GM21528 (cell line): Measurements from ENCODE around the gene MAN2B1.
"Not testable (repeated sequence)": the region's sequence is repeated elsewhere in the genome, so short reads cannot be mapped to it uniquely, and the experiment has no call there.

Experiments
- ATAC-seq: cut with Tn5 transposase; IDR thresholded peaks from one replicate; pipeline ENCODE4 v1.9.1; 2021; ENCODE audit warnings: mild to moderate bottlenecking, moderate library complexity; ENCODE audit not compliant: unreplicated experiment, low FRiP score

Gene MAN2B1

GRCh38 chr19:12623361-12624031 is 43.0 kb downstream of the MAN2B1 start:
- no peak for ATAC-seq

DNA sequence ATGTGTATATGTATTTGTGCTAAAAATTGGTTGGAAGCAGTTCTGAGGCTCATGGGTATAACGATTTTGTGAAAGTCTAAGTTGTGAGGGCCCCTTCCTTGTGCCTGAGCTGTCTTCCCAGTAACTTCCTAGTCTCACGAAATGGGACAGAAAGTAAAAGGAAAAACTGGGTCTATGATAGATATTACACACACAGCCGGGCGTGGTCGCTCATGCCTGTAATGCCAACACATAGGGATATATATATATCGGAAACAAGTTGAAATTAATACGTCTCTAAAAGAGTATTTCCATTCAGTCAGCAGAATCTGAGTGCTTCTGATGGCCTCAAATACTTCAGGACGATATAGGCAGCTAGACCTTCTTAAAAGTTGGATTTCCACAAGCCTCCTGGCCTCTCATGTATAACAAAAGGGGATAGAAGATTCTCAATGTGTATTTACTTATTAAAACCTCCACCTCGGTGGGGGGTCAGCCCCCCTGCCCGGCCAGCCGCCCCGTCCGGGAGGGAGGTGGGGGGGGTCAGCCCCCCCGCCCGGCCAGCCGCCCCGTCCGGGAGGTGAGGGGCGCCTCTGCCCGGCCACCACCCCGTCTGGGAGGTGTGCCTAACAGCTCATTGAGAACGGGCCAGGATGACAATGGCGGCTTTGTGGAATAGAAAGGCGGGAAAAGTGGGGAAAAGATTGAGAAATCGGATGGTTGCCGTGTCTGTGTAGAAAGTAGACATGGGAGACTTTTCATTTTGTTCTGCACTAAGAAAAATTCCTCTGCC is 45.1 kb downstream of the MAN2B1 start:
- not testable (repeated sequence) for ATAC-seq

DNA sequence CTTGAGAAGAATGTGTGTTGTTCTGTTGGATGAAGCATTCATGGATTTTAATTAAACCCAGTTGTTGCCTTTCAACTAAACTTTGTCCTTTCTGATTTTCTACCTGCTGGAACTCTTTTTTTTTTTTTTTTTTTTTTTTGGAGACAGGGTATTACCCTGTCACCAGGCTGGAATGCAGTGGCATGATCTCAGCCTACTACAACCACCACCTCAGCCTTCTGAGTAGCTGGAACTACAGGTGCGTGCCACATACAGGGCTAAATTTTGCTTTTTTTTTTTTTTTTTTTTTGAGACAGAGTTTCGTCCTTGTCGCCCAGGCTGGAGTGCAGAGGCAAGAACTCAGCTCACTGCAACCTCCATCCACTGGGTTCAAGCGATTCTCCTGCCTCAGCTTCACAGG is 48.9 kb downstream of the MAN2B1 start:
- ATAC-seq = no peak

- ATAC-seq = no peak
Measured at GRCh38 chr19:12611361-12611699, 55.2 kb downstream of the MAN2B1 start.

- peak; percentile 70 for ATAC-seq
Measured at GRCh38 chr19:12610540-12611360, 55.8 kb downstream of the MAN2B1 start, which contains the start of the genes ZNF490 and ZNF791. Gene ZNF490 (minus strand): TSS chr19:12610813. CDS start chr19:12610680, 133 bp downstream. Gene ZNF791 (plus strand): TSS chr19:12610920. CDS start chr19:12611080, 160 bp downstream.

DNA sequence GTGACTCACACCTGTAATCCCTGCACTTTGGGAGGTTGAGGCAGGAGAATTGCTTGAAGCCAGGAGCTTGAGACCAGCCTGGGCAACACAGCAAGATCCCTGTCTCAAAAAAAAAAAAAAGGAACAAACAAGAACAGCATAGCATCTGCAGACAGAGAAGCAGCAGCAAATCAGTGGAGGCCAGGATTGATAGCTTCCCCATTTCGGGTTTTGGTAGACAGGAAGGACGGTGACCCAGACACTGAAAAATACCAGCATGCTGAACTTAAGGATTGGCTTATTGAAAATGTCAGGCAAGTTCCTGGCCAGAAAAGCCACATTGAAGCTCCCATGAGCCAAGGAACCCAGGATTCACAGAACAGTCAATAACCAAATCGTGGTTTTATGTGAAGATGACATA is 58.9 kb downstream of the MAN2B1 start:
- no peak for ATAC-seq

DNA sequence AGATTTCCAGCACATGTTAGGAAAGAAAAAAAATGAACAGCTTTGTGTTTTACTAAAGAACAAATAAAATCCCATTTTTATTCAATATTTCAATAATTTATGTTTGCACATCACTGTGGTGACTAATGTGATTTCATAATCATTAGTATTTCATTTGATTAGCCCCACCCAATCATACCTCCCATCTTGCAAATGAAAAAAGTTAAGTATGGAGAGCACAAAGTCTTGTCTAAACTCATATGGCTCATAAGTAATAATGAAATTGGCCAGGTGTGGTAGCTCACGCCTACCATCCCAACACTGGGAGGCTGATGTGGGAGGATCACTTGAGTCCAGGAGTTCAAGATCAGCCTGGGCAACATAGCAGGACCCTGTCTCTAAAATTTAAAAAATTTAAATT is 59.7 kb downstream of the MAN2B1 start:
- ATAC-seq = no peak

GRCh38 chr19:12603714-12604113 is 62.8 kb downstream of the MAN2B1 start:
- no peak for ATAC-seq

DNA sequence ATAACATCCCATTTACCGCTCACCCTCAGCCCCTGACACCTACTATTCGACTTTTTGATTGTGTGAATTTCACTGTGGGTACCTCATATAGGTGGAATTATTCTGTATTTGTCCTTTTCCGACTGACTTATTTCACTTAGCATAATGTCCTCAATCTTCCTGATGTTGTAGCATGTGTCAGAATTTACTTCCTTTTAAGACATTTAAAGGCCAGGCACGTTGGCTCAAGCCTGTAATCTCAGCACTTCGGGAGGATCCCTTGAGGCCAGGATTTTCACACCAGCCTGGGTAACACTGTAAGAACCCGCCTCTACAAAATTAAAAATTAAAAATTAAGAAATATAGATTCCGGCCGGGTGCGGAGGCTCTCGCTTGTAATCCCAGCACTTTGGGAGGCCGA is 68.9 kb downstream of the MAN2B1 start:
- ATAC-seq = no peak

GRCh38 chr19:12596927-12597548 is 69.5 kb downstream of the MAN2B1 start:
- no peak for ATAC-seq
